ENCODE results near the gene CSK. TPM values are rescaled to one million over a fixed set of nuclear protein-coding genes. Genes with fewer than 3 reads are reported as not detected.

Gene CSK
- total RNA-seq, 1 experiment from 2014 or later, result 49.2 TPM

GRCh38 chr15:74789171-74789631, 7.3 kb downstream of the CSK start:
- Histone ChIP-seq H2BK5ac (ENCODE audit: insufficient read length, low read length) (no peak overlapping the region), H2AFZ (ENCODE audit: low read length) (no peak overlapping the region), H3K14ac (ENCODE audit: insufficient read depth, low read length) (no peak overlapping the region), H3K79me2 (ENCODE audit: insufficient read depth, low read length) (no peaks in the 10 kb centered on the region), H3K4me2 (ENCODE audit: insufficient read depth, insufficient read length, low read length) (no peak overlapping the region), H4K20me1 (ENCODE audit: control insufficient read depth, insufficient read depth, insufficient read length) (no peaks in the 10 kb centered on the region), H3K4me1 (ENCODE audit: insufficient read depth, low read length) (peaks cover 7% of the 10 kb centered on the region; the same call in 1 of the 2 replicates), H3K56ac (ENCODE audit: insufficient read length, low read depth, low read length) (no peak overlapping the region), H3K27ac (ENCODE audit: insufficient read length, low read depth, low read length) (no peak overlapping the region), H3K9me3 (ENCODE audit: control insufficient read depth, low read depth, low read length) (no peaks in the 10 kb centered on the region), H4K91ac (ENCODE audit: insufficient read length, low read depth, low read length) (no peak overlapping the region), H2BK15ac (ENCODE audit: low read depth, low read length) (no peak overlapping the region), H2BK120ac (ENCODE audit: low read depth, low read length, poor library complexity, severe bottlenecking) (no peak overlapping the region), H2BK20ac (ENCODE audit: low read depth, low read length, poor library complexity, severe bottlenecking) (no peak overlapping the region), H3K79me1 (ENCODE audit: insufficient read depth, low read depth, low read length, poor library complexity, severe bottlenecking) (no peaks in the 10 kb centered on the region), H3K27me3 (ENCODE audit: insufficient read depth, low read length) (no peaks in the 10 kb centered on the region; the same call in 1 of the 2 replicates), H3K23me2 (ENCODE audit: insufficient read length, low read depth, low read length, poor library complexity, severe bottlenecking) (no peaks in the 10 kb centered on the region), H4K5ac (ENCODE audit: insufficient read length, low read depth, low read length) (no peak overlapping the region), H3K4ac (ENCODE audit: low read depth, low read length) (no peak overlapping the region), H3K9ac (ENCODE audit: extremely low read depth, insufficient read length, low read length) (no peak overlapping the region), H2BK12ac (ENCODE audit: insufficient read length, low read depth, low read length) (no peak overlapping the region), H4K8ac (replicated peaks; ENCODE audit: insufficient read length, low read depth, low read length) (no peak overlapping the region), H2AK5ac (ENCODE audit: insufficient read length, low read length) (no peak overlapping the region), H3T11ph (ENCODE audit: low read length) (no peak overlapping the region), H3K23ac (ENCODE audit: insufficient read length, low read depth, low read length) (no peak overlapping the region), H3K18ac (ENCODE audit: insufficient read length, low read depth, low read length) (no peak overlapping the region)
- no CpG with 5 or more reads among the region's 14 CpGs for WGBS (ENCODE audit: extremely low coverage, insufficient read length, low lambda C conversion rate)
- Mint-ChIP-seq H3K36me3 (ENCODE audit: insufficient read depth in 1 of 3, low read depth in 3 of 3) (peaks cover 0 to 5% (median 4%) of the 10 kb centered on the region in 3 experiments; a peak in 4 of 7 replicates), H3K27me3 (ENCODE audit: low read depth) (no peaks in the 10 kb centered on the region; the same call in 1 of the 2 replicates), H3K9me3 (no peaks in the 10 kb centered on the region; a peak in 1 of 5 replicates), H3K27ac (no peak overlapping the region), H3K4me3 (no peak overlapping the region), H3K4me1 (peaks cover 36 to 43% of the 10 kb centered on the region in 2 experiments)
- no peak for TF ChIP-seq CTCF (conservative IDR thresholded peaks at IDR 0.05)
- DNase-seq, result no peak

Measured in H9 (cell line).